ENCODE results near the gene C2orf76. TPM values are rescaled to one million over a fixed set of nuclear protein-coding genes. Genes with fewer than 3 reads are reported as not detected.

C2orf76 gene
- total and polyA plus RNA-seq, 2 of the 4 experiments (the other 2 are of a cell fraction), result 10.6 to 12.6 TPM

DNA sequence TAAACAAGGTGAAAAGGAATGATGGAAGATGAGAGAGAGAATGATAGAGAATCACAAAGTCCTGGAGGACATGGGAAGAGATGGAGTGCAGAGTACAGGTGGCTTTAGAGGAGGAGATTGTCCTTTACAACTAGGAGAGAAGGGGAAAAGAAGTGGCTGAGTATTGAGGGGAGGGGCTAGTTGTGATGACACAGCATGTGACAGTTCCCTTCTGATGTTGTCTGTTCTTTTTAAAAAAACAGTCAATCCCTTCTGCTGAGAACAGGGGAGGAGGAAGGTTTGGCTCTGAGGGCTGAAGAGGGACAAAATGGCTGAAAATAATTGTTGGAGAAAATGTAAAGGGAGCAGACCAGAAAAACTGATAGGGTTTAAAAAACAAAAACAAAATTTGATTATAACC is 99.0 kb downstream of the C2orf76 start:
- no peak overlapping the region for H2BK120ac ChIP-seq (ENCODE audit: low read depth, low read length)
- ChIA-PET POLR2A (ENCODE audit: unreplicated experiment) (no interaction called here), CTCF (no interaction called here)
- no peak overlapping the region for H3K4ac ChIP-seq (ENCODE audit: low read depth, low read length)
- DNase-seq (no peak), ATAC-seq (ENCODE audit: low read depth) (no peak)
- H2BK15ac ChIP-seq (ENCODE audit: low read depth, low read length), result no peak overlapping the region
- intact Hi-C loops (cut with micrococcal nuclease), result no loop called here
- H2BK20ac ChIP-seq (ENCODE audit: low read depth, low read length), result no peak overlapping the region
- H4K5ac ChIP-seq (ENCODE audit: low read depth, low read length), result no peak overlapping the region
- H3K56ac ChIP-seq (ENCODE audit: extremely low read depth, insufficient read depth, low read length), result no peak overlapping the region
- no peak overlapping the region for H3K4me3 ChIP-seq (ENCODE audit: insufficient read depth, low read depth, low read length)
- H3K9ac ChIP-seq (ENCODE audit: low read depth, low read length), result no peak overlapping the region
- no peak overlapping the region for H3K18ac ChIP-seq (ENCODE audit: low read depth, low read length)
- no peak overlapping the region for H2AFZ ChIP-seq (replicated peaks; ENCODE audit: low read length, poor library complexity)
- no peaks in the 10 kb centered on the region for H3K27me3 ChIP-seq (ENCODE audit: control insufficient read depth, insufficient read depth, low read length)
- no peaks in the 10 kb centered on the region for H3K4me1 ChIP-seq (ENCODE audit: control insufficient read depth, insufficient read depth, low read length)
- H3K9me3 ChIP-seq (ENCODE audit: control insufficient read depth, insufficient read depth, low read length), result no peaks in the 10 kb centered on the region
- no peaks in the 10 kb centered on the region for H3K36me3 ChIP-seq (ENCODE audit: control insufficient read depth, insufficient read depth, low read length)
- H3K14ac ChIP-seq (replicated peaks; ENCODE audit: low read depth, low read length), result no peak overlapping the region
- dilution Hi-C loops (cut with HindIII; ENCODE audit: low sequenced_read_pairs, unreplicated experiment), result no loop called here
- TF ChIP-seq MXI1 (IDR thresholded peaks at IDR 0.05; ENCODE audit: borderline replicate concordance, low read depth, low read length) (no peak), POLR2A (IDR thresholded peaks at IDR 0.05; ENCODE audit: low read depth, low read length) (no peak), CEBPB (IDR thresholded peaks at IDR 0.05; ENCODE audit: low read depth, low read length) (no peak), RAD21 (IDR thresholded peaks at IDR 0.05; ENCODE audit: low read length) (no peak), RCOR1 (IDR thresholded peaks at IDR 0.05; ENCODE audit: insufficient replicate concordance, low read length) (no peak), NFE2L2 (IDR thresholded peaks at IDR 0.05; ENCODE audit: low read depth, low read length) (no peak), RFX5 (IDR thresholded peaks at IDR 0.05; ENCODE audit: low read depth, low read length) (no peak), MAZ (IDR thresholded peaks at IDR 0.05; ENCODE audit: borderline replicate concordance, low read depth, low read length) (no peak)
- TF ChIP-seq, protein P1, sequence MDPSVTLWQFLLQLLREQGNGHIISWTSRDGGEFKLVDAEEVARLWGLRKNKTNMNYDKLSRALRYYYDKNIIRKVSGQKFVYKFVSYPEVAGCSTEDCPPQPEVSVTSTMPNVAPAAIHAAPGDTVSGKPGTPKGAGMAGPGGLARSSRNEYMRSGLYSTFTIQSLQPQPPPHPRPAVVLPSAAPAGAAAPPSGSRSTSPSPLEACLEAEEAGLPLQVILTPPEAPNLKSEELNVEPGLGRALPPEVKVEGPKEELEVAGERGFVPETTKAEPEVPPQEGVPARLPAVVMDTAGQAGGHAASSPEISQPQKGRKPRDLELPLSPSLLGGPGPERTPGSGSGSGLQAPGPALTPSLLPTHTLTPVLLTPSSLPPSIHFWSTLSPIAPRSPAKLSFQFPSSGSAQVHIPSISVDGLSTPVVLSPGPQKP (IDR thresholded peaks at IDR 0.05; ENCODE audit: borderline replicate concordance, low read depth, low read length), result no peak
- TF ChIP-seq, protein P2, sequence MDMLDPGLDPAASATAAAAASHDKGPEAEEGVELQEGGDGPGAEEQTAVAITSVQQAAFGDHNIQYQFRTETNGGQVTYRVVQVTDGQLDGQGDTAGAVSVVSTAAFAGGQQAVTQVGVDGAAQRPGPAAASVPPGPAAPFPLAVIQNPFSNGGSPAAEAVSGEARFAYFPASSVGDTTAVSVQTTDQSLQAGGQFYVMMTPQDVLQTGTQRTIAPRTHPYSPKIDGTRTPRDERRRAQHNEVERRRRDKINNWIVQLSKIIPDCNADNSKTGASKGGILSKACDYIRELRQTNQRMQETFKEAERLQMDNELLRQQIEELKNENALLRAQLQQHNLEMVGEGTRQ (IDR thresholded peaks at IDR 0.05; ENCODE audit: low read depth, low read length), result no peak
- no peaks in the 10 kb centered on the region; the same call in 1 of the 2 replicates for H3K9me1 ChIP-seq (ENCODE audit: insufficient read depth, low read length)
- H4K91ac ChIP-seq (ENCODE audit: insufficient read depth, low read depth, low read length), result no peak overlapping the region
- H4K8ac ChIP-seq (ENCODE audit: low read depth in 2 of 2, low read length in 2 of 2), result no peak overlapping the region
- H3K79me1 ChIP-seq (ENCODE audit: low read depth in 1 of 2, low read length in 2 of 2), result no peaks in the 10 kb centered on the region
- H2BK5ac ChIP-seq (ENCODE audit: low read depth, low read length, poor library complexity, severe bottlenecking), result no peak overlapping the region
- in situ Hi-C loops (cut with MboI; ENCODE audit: low sequenced_read_pairs), result loop anchor here (25.0 kb wide), 1 partner anchor 105 kb away; the partner anchor contains the start of gene C1QL2
- no peak overlapping the region for H2AK9ac ChIP-seq (replicated peaks; ENCODE audit: low read depth, low read length, poor library complexity)
- H3K4me2 ChIP-seq (ENCODE audit: low read depth, low read length), result no peak overlapping the region
- no peak overlapping the region for H2AK5ac ChIP-seq (ENCODE audit: low read depth, low read length)
- no peak overlapping the region for H3K27ac ChIP-seq (ENCODE audit: insufficient read depth, low read length)
- no peak overlapping the region for H3K23ac ChIP-seq (ENCODE audit: low read depth, low read length)
- H4K20me1 ChIP-seq (ENCODE audit: insufficient read depth, low read length), result no peaks in the 10 kb centered on the region
- no TSS peak for BruUV-seq (replicated peaks)
